ENCODE measurements around the gene MMP25.

- no peak for TF ChIP-seq POLR2AphosphoS5 (IDR thresholded peaks at IDR 0.05; ENCODE audit: low read depth, low read length)
- TF ChIP-seq POLR2A (IDR thresholded peaks at IDR 0.05; ENCODE audit: low read depth, low read length), result no peak
- no peak for TF ChIP-seq TAF1 (IDR thresholded peaks at IDR 0.05; ENCODE audit: low read depth, low read length)
- peak; percentile 74 for TF ChIP-seq PAX5 (IDR thresholded peaks at IDR 0.05; ENCODE audit: insufficient read depth, low read length, severe bottlenecking)
- TF ChIP-seq SPI1 (IDR thresholded peaks at IDR 0.05; ENCODE audit: low read depth, low read length), result no peak
- no peak for TF ChIP-seq POU2F2 (IDR thresholded peaks at IDR 0.05; ENCODE audit: low read depth, low read length)
These were observed 12.8 kb downstream of the MMP25 start for GRCh38 chr16:3059041-3059722.

Data from GM12891 (cell line).